Breast epithelium (tissue), 3 donors: ENCODE data around the gene CHCHD6.

Experiments used
- CTCF ChIP-seq, 3 donors: fragments of 450-650 bp; IDR thresholded peaks; one replicate each; pipeline ENCODE4 v1.5.1; 2016 to 2017; ENCODE audit warnings: antibody characterized with exemption in 3 of 3, mild to moderate bottlenecking in 3 of 3, moderate library complexity in 3 of 3
- POLR2AphosphoS5 ChIP-seq, 3 donors: sonication (generic); formaldehyde crosslinking; IDR thresholded peaks; one replicate each; pipeline ENCODE4 v1.6.1; 2017; ENCODE audit warnings: antibody characterized with exemption in 3 of 3

- no peak for TF ChIP-seq CTCF (IDR thresholded peaks at IDR 0.05)
- TF ChIP-seq POLR2AphosphoS5 (IDR thresholded peaks at IDR 0.05): no peak
These were observed 163.8 kb downstream of the CHCHD6 start for GRCh38 chr3:126867863-126868200.
